Measurements from ENCODE around the gene TBATA.

The TBATA gene

GRCh38 chr10:70762441-70763175 lies 22.6 kb downstream of the TBATA start:
- DNase-seq (ENCODE audit: low spot score) = no peak

- DNase-seq (ENCODE audit: low spot score) = no peak
These were observed 23.3 kb downstream of the TBATA start for GRCh38 chr10:70761727-70762350.

GRCh38 chr10:70761031-70761601 lies 24.1 kb downstream of the TBATA start:
- peak; percentile 54 for DNase-seq (ENCODE audit: low spot score)

- DNase-seq (ENCODE audit: low spot score) = peak; percentile 65
These were observed 24.8 kb downstream of the TBATA start for GRCh38 chr10:70760271-70760787.

GRCh38 chr10:70759781-70760180 lies 25.4 kb downstream of the TBATA start:
- DNase-seq (ENCODE audit: low spot score) = peak; percentile 67

- DNase-seq (ENCODE audit: low spot score) = peak; percentile 77
These were observed 26.2 kb downstream of the TBATA start for GRCh38 chr10:70758757-70759514.

- DNase-seq (ENCODE audit: low spot score) = no peak
These were observed 27.3 kb downstream of the TBATA start for GRCh38 chr10:70757856-70758255.

- peak; percentile 29 for DNase-seq (ENCODE audit: low spot score)
These were observed 28.3 kb downstream of the TBATA start for GRCh38 chr10:70756700-70757360.

- no peak for DNase-seq (ENCODE audit: low spot score)
These were observed 31.1 kb downstream of the TBATA start for GRCh38 chr10:70753841-70754621.

- no peak for DNase-seq (ENCODE audit: low spot score)
These were observed 32.0 kb downstream of the TBATA start for GRCh38 chr10:70753026-70753663.

- no peak for DNase-seq (ENCODE audit: low spot score)
These were observed 32.6 kb downstream of the TBATA start for GRCh38 chr10:70752571-70752970.

- no peak for DNase-seq (ENCODE audit: low spot score)
These were observed 33.2 kb downstream of the TBATA start for GRCh38 chr10:70751991-70752390.

- DNase-seq (ENCODE audit: low spot score) = no peak
These were observed 33.8 kb downstream of the TBATA start for GRCh38 chr10:70751356-70751755.

- no peak for DNase-seq (ENCODE audit: low spot score)
These were observed 34.9 kb downstream of the TBATA start for GRCh38 chr10:70750156-70750703.

GRCh38 chr10:70749756-70750155 lies 35.4 kb downstream of the TBATA start:
- no peak for DNase-seq (ENCODE audit: low spot score)

- DNase-seq (ENCODE audit: low spot score) = no peak
These were observed 36.2 kb downstream of the TBATA start for GRCh38 chr10:70748801-70749573.

GRCh38 chr10:70748305-70748704 lies 36.9 kb downstream of the TBATA start:
- DNase-seq (ENCODE audit: low spot score) = no peak

- no peak for DNase-seq (ENCODE audit: low spot score)
These were observed 37.8 kb downstream of the TBATA start for GRCh38 chr10:70747192-70747965.
